SKM-1 (cell line): Measurements from ENCODE around the gene PEX19.

Experiments
- DNase-seq: peaks from one replicate; lab custom pipeline; 2025; ENCODE audit not compliant: unreplicated experiment; lab: John Stamatoyannopoulos, UW

Gene PEX19

DNA sequence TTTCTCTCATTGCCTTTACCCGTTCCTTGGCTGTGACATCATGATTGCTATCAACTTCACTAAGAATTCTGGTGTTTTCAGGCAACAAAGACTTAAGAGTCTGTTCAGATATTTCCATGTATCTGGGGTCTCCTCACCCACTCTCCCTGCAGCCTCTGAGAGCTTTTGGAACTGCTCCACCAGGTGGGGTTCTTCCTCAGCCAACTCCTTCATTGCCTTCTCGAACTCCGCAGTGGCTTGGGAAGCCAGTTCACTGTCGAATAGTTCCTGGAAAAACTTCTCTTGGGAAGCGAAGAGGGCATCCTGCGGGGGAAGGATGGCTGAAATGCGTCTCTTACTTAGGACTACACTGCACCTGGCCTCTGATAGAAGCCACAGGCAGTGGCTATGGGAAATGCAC lies 2.1 kb downstream of the PEX19 start:
- no peak for DNase-seq

DNA sequence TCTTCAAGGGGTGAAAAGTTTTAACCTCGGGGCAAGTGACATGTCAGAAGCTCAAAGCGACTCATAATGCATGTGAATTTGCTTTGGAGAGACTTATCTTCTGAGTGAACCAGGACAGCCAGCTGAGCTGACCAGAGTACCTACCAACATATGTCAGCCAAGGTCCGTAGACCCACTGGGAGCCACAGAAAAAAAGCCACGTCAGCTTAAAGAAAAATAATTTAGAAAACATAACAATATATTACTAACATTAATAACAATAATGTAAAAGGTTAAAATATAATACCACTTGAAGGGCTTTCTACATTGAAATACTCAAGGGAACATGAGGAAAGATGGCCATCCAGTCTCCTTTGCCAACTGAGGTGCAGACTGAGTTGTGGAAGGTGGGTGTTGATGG lies 6.9 kb downstream of the PEX19 start:
- DNase-seq, result no peak

DNA sequence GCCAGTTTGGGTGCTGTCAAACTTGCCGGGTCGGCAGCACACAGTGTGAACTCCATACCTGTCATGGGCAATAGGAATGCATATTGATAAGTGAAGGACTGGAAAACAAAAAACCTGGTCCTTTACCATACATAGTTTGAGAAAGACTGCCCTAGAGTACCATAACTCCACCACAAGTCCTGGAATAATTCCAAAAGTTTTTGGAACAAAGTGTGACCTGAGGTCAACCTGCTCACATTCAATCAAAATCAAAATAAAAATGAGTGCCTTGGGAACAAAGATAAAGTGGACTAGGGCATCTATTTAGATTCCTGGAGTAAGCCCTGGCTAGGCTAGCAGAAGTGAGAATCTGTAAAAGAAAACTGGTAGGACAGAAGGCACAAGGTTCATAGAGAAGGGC lies 7.6 kb downstream of the PEX19 start:
- DNase-seq, result no peak

DNA sequence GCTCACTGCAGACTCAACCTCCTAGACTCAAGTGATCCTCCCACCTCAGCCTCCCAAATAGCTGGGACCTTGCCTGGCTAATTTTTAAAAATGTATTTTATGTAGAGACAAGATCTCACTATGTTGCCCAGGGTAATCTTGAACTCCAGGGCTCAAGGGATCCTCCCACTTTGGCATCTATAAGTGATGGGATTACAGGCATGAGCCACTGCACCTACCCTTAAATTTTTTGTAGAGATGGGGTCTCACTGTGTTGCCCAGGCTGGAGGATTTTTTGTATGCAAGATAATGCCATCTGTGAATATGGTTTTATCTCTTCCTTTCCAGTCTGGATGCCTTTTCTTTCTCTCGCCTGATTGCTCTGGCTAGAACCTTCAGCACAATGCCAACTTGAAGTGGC lies 13.9 kb downstream of the PEX19 start:
- no peak for DNase-seq

DNA sequence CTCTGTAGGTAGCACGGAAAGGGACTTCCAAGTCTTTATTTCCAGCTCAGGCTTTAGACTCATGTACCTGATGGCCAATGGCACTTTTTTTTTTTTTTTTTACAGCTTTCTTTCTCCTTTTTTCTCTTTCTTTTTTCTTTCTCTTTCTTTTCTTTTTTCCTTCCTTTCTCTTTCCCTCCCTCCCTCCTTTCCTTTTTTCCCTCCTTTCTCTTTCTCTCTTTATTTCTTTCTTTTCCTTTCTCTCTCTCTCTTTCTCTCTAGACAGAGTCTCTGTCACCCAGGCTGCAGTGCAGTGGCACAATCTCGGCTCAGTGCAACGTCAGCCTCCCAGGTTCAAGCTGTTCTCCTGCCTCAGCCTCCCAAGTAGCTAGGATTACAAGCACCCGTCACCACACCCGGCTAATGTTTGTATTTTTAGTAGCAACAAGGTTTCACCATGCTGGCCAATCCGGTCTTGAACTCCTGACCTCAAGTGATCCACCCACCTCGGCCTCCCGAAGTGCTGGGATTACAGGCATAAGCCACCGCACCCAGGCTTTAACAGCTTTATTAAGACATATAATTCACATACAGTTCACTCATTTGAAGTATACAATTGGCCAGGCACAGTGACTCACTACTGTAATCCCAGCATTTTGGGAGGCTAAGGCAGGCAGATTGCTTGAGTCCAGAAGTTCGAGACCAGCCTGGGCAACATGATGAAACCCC lies 17.5 kb downstream of the PEX19 start:
- no peak for DNase-seq

DNA sequence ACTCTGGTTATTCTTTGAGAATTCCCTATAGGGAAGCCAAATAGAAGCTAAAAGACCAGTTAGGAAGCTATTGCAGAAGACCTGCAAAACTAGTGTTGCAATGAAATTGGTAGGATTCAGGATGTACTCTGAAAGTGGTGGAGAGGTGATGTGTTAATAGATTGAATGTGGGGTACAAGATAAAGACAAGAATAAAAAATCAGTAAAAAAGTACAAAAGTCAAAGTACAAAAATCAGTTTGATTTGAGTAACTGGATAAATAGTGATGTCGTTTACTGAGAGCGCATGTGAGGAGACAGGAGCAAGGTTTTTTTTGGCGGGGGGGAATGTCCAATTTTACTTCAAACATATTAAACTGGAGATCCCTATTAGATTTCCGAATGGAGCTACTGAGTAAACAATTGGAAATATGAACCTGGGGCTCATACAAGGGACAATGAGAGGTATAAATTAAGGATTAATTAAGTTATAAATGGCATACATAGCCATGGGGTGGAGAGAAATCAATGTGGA lies 20.1 kb downstream of the PEX19 start:
- DNase-seq, result no peak

DNA sequence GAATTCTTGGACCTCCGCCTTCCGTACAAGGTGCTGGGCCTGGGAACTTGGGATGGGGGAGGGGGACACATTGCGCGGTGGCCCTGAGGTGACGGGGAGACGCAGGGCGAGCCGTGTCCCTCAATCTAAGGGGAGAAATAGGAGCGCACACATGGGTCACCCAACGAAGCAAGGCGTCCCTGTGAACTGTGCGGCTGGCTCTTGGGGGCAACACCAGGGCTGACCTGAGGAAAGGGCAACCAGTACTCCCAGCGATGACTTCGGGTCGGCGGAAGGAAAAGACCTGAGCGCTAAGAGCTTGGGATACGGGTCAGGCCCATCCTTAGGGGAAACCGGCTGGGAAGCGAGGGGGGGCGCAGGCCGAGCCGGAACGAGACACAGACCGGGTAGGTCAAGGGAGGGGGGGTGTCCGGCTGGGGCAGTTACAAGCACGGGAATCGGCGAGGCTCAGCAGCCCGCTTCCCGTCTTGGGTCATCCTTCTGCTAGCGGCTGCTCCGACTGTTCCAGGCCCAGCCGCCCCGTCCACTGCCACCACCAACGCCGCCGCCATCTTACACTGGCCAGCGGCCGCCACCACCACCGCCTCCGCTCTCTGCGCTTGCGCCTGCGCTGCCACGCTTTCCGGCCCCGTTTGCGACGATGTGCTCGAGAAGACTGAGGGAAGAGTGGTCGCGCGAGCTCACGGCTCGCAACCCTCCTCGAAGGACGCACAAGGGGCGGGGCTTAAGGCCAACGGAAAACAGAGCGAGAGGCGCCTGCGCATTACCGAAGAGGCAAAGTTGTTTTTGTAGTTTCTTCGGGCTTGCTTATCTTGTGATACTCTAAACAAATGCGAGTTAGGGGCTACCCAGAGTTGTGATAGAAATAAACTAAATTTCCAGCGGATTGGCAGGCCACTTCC lies 22.8 kb downstream of the PEX19 start, which contains the start of gene DCAF8:
Gene DCAF8, minus strand, starts transcription at position 657 of the 902 bp plus-strand sequence. CDS start 18,541 bp downstream, outside the sequence.
- DNase-seq, result peak; percentile 100

DNA sequence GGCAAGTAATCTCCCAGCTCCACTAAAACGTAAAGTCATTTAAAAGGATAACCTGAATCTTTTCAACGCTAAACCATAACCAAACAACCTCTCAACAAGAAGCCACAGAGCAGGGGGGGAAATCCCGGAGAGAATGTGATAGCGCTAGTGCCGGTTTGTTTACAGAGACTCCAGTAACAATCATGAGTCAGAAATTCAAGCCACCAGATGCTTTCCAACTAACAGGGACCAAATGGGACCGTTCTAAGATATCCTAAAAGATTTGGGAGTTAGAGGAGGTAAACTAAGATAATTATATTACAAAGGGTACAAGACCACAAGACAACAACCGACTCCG lies 23.4 kb downstream of the PEX19 start:
- DNase-seq, result no peak

DNA sequence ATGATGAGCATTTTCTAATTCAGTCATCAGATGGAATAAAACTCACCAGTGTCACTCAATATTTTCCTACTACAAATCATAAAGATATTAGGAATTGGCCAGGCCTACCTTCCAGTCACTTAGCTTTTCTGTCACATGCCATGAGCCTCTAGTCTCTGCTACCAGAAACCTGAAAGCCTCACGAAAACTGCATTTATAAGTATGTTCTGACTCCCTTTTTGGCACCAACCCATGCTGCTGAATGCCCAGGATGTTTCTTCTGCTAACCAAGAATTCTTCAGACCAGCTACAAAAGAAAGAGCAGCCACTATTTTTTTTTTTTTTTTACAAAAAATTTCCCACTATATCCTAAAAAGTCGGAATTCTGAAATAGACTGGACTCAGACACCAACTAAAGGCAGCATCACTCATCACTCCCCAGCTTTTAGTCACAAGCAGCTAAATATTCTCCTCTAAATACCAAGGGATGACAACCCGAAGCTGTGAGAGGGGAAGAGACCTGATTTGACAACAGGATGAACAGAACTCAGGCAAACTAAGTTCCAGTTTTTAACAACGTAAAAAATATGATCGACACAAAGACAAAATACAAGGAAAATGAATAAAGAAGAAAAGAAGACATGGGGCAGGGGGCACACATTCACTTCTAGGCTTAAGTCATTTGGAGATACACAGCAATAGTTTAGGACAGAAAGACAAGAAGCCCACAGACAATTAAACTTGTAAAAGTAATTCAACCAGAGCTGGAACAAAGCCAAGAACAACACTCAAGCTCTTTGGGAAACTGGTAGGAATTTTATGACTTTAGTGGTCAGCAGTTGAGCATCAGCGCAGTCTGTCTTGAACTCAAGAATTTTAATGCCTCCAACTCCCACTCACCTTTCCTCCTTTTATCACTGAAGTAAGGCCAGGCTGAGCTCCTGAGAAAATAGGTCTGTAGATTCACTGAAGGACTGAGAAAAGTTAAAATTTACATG lies 24.2 kb downstream of the PEX19 start:
- DNase-seq, result no peak

DNA sequence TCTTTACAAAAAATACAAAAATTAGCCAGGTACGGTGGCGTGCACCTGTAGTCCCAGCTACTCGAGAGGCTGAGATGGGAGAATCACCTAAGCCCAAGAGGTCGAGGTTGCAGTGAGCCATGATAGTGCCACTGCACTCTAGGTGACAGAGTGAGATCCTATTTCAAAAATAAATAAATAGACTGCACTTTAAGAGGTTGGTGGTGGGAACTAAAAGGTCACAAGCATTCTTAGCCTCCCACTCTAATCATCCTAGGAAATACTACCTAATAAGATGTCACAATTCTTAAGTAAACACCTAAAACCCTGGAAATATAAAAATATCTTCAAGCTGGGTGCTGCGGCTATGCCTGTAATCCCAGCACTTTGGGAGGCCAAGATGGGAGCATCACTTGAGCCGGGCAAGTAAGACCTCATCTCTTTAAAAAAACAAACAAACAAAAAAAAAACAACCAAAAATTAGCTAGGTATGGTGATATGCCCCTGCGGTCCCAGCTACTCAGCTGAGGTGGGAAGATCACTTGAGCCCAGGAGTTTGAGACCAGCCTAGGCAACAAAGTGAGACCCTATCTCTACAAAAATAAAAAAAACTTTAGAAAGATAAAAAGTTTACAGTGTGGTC lies 26.6 kb downstream of the PEX19 start:
- no peak for DNase-seq

DNA sequence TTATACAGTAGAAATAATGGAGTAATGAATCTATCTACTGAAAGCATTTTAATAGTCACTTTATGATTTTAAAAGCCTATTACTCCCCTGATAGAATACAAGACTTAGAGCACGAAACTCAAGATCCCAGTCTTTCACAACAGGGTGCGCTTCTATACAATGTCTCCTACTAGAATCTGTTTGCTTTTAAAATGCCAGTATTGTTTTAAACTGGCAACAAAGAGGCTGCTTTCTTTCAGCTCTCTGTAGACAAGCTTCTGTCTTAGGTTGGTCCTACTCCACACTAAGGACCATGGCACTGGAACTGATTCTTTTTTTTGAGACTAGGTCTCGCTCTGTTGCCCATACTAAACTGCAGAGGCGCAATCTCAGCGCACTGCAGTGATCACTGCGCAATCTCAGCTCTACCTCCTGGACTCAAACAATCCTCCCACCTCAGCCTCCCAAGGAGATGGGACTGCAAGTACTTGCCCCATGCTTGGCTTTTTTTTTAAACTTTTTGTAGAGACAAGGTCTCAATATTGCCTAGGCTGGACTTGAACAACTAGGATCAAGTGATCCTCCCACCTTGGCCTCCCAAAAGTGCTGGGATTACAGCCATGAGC lies 27.4 kb downstream of the PEX19 start:
- no peak for DNase-seq

DNA sequence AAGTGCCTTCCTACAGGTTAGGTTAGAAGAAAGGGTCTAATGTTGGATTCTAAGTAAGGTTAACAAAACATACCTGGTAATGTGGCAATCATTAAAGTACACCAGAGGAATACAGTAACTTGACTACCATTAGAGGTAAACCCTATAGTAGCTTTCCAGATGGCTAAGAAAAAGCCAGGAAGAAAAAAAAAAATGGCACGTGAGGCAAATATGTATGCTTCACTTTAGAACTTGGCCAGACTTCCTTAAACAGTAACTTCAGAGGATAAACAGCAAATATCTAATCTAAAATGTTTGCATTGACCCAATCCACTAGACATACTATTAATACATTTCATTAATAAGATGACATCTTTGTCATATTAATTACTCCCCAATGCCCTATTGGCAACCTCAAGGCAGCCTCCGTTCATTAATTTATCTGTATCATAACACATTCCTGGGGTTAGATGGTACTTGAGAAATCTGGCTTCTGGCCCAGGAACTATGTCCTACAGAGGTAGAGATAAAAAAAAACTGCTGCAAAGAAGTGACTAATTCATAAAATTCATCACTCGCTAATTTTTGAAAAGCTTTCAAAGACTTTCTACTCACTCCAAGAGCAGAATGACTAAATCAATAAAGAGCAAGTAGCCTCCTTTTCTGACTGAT lies 28.4 kb downstream of the PEX19 start:
- DNase-seq, result no peak

DNA sequence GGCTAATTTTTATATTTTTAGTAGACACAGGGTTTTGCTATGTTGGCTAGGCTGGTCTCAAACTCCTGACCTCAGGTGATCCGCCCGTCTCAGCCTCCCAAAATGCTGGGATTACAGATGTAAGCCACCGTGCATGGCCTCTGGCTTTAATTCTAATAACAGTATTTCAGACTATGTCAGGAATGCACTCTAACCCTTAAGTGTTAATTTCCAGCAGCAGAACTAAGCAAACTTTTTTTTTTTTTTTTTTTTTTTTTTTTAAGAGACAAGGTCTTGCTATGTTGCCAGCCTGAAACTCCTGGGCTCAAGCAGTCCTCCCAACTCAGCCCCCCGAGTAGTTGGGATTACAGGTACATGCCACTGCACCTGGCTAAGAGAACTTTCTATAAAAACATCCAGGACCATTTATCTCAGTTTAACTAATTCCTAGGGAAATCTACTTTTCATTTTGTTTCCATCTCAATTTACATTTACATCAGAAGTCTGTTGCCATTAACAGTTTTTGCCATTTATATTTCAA lies 29.1 kb downstream of the PEX19 start:
- DNase-seq, result no peak

DNA sequence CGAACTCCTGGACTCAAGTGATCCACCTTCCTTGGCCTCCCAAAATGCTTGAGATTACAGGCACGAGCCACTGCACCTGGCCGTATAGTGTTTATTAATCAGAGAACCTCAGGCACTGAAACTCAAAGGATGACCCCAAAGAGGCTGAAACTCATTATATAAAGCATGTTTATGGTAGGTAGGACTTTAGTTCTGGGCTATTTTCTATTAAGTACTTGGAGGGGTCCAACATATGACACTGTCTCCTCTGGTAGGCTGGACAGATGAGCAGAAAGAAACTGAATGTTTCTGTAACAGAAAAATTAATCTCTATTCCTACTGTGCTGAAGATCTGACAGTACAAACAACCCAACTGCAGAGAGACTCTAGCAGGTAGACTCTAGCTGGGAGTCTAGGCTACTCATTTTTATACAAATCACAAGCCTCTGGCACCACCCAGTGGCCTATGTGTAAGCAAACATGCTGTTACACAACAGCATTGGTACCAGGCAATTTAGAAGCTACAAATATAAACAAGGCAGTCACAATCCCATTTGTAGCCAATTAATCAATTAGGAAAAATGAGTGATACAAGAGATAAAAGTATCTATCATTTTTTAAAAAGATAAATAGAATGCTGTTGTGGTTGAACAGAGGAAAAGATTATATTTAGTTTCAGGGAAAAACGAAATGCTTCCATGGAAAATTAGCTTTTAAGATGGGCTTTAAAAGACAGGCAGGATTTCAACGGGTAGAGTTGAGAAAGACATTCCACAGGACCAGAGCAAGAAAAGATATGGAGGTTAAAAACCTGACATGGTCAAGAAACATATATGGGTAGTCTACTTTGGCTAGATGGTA lies 33.0 kb downstream of the PEX19 start:
- DNase-seq, result peak; percentile 16

DNA sequence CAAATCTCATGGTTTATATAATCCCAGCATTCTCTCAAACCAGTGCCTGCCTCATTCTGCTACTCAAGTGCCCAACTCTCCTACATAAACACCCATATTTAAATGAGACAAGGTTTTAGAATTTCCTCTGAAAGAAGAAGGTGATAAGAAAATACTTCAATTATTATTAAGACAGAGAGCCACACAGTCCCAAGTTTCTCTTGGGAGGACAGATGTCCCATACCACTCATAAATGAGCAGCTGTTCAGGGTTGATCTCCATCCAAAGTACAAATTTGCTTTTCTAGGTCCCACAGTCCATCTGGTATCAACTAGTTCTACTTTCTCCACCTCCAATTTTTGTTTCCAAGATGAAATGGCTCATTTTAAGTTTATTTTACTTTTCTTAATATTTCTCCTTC lies 33.9 kb downstream of the PEX19 start:
- no peak for DNase-seq

DNA sequence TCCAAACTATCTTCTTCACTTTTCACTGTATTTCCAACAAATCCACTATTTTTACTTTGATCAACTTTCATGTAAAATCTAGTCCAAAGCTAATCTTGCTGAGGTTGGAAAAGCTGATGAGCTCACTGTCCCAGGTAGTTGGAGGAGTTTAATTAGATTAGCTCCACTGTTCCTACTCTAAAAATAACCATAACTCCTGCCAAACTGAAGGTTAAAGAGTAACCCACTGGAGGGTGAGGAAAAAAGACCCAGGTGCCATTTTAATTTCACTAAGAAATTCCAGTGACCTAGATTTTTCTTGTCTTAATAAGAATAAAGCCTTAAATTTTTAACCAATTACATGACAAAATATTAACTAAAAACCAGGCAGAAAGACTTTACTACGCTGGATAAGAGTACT lies 37.9 kb downstream of the PEX19 start:
- DNase-seq, result no peak

DNA sequence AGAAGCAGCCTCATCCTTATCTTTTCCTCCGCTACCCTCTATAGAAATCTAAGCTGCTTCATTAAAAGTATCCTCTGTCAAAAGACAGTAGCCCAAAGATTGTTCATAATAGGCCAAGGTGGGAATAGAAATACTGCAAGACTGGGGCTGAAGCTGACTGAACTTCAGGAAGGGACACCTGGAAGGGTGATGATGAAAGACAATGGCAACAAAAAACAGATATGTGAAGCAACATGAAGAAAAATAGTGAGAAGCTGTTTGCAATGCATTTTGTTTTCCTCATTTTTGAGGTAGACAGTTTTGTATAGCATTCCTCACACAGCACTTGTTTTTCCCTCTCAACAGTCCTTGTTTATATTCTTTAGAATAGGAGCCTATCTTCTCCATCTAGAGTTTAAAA lies 39.5 kb downstream of the PEX19 start:
- DNase-seq, result no peak

DNA sequence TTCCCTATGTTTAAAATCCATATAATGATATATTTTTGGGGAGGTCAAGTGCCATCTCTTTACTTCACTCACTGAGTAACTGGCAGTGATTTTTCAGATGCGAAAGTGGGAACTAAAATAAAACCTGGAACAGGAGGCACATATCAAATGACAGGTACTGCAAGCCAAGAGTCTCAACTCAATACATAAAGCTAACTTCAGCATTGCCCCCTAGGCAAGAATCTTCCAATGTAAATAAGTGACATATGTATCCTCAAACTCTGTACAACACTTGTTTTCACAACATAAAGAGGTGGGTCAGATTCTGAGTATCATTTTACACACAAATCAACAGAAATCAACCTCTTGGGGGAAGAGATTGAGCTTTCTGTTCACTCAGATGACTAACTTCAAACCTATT lies 40.7 kb downstream of the PEX19 start:
- DNase-seq, result no peak

DNA sequence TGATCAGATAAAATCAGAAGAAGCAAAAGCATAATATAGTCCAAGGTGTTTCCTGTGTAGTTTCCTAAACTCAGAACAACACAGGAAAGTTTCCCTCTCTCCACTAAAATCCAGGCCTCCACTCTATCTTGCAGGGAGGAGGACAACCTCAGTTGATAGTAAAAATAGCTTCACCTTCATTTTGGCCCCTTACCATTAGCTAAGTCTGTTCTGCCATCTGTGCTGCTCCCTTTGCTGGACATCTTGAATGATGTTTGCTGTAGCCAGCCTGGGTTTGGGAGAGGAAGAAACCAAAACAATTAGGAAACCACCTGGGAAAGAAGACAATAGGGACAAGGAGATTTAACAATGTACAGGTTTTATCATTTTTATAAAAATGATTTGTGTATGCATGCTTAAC lies 41.2 kb downstream of the PEX19 start:
- no peak for DNase-seq
